Common myeloid progenitor, CD34-positive (primary cell): ENCODE data around the gene PLPP1.

Source experiments
- CTCF ChIA-PET: fragments of 350-600 bp; sonication (Branson Sonifier 250); formaldehyde crosslinking; loops from one replicate; lab custom pipeline; 2021; ENCODE audit warnings: antibody characterized with exemption; lab: Charles Lee
- POLR2A ChIA-PET: fragments of 350-600 bp; sonication (Branson Sonifier 250); formaldehyde crosslinking; loops from one replicate; lab custom pipeline; 2021; ENCODE audit warnings: antibody characterized with exemption; lab: Charles Lee
- DNase-seq, 3 donors: peaks; one replicate each; pipeline versions ENCODE4 v3.0.0 to v3.0.0-alpha.2; 2013
- H3K27ac ChIP-seq, 2 experiments: 1 replicate in 1 of 2; 2 replicates in 1 of 2; pipeline ENCODE4 v1.7.0; 2013; ENCODE audit warnings: inconsistent platforms in 2 of 2, low read length in 2 of 2, mild to moderate bottlenecking in 2 of 2, low read depth in 1 of 2, moderate library complexity in 1 of 2; ENCODE audit not compliant: severe bottlenecking in 2 of 2, insufficient read depth in 1 of 2, poor library complexity in 1 of 2
- H3K27me3 ChIP-seq, 5 experiments: replicated peaks in 2 of 5; 1 replicate in 3 of 5; 2 replicates in 2 of 5; pipeline versions ENCODE4 v1.6.1 to v1.7.0; 2013; ENCODE audit warnings: low read length in 4 of 5, mild to moderate bottlenecking in 2 of 5, moderate library complexity in 2 of 5, inconsistent platforms in 1 of 5; ENCODE audit not compliant: insufficient read depth in 5 of 5, control insufficient read depth in 4 of 5
- H3K36me3 ChIP-seq, 4 experiments: 1 replicate in 2 of 4; 2 replicates in 2 of 4; pipeline versions ENCODE4 v1.6.1 to v1.7.0; 2013; ENCODE audit warnings: low read length in 3 of 4, control low read depth in 1 of 4, mild to moderate bottlenecking in 1 of 4; ENCODE audit not compliant: control insufficient read depth in 4 of 4, insufficient read depth in 4 of 4
- H3K4me1 ChIP-seq, 4 experiments: 1 replicate in 3 of 4; 2 replicates in 1 of 4; pipeline versions ENCODE4 v1.6.1 to v1.7.1; 2013; ENCODE audit warnings: low read length in 3 of 4, mild to moderate bottlenecking in 3 of 4, control low read depth in 1 of 4, inconsistent platforms in 1 of 4, moderate library complexity in 1 of 4; ENCODE audit not compliant: control insufficient read depth in 4 of 4, insufficient read depth in 4 of 4; ENCODE audit errors: control extremely low read depth in 1 of 4
- H3K4me3 ChIP-seq, 7 experiments: 1 replicate in 4 of 7; 2 replicates in 3 of 7; pipeline versions ENCODE4 v1.5.1 to v1.7.0; 2013; ENCODE audit warnings: mild to moderate bottlenecking in 7 of 7, low read length in 6 of 7, moderate library complexity in 6 of 7, inconsistent platforms in 2 of 7, low read depth in 2 of 7, control low read depth in 1 of 7; ENCODE audit not compliant: insufficient read depth in 4 of 7, control insufficient read depth in 1 of 7; ENCODE audit errors: extremely low read depth in 1 of 7
- H3K9me3 ChIP-seq, 5 experiments: 1 replicate in 4 of 5; 2 replicates in 1 of 5; pipeline versions ENCODE4 v1.6.1 to v1.7.1; 2013; ENCODE audit warnings: low read length in 4 of 5, mild to moderate bottlenecking in 2 of 5, inconsistent platforms in 1 of 5, low read depth in 1 of 5, moderate library complexity in 1 of 5; ENCODE audit not compliant: control insufficient read depth in 4 of 5, insufficient read depth in 2 of 5; ENCODE audit errors: control extremely low read depth in 1 of 5
- WGBS: methylation state at CpG from one replicate; pipeline ENCODE4 v1.1.5; 2013; ENCODE audit not compliant: insufficient coverage; 5-methylcytosine and 5-hydroxymethylcytosine counted together

PLPP1 gene

GRCh38 chr5:55551358-55551757 is 16.6 kb upstream of the PLPP1 start:
- WGBS, result 91% methylated on average over 6 of the region's 7 CpGs
- Histone ChIP-seq H3K27me3 (peaks cover 0 to 19% (median 2%) of the 10 kb centered on the region in 5 experiments), H3K4me3 (no peak overlapping the region), H3K9me3 (no peaks in the 10 kb centered on the region), H3K4me1 (no peaks in the 10 kb centered on the region), H3K36me3 (no peaks in the 10 kb centered on the region), H3K27ac (no peak overlapping the region)
- ChIA-PET CTCF (no interaction called here), POLR2A (interaction anchor here (0.7 kb wide), 1 partner anchor 28 kb away, joined by 4 read pairs; no protein-coding TSS in a partner anchor)
- DNase-seq, result no peak

GRCh38 chr5:55547781-55548180 is 13.0 kb upstream of the PLPP1 start:
- DNase-seq, result no peak
- POLR2A ChIA-PET, result no interaction called here

GRCh38 chr5:55546947-55547346 is 12.2 kb upstream of the PLPP1 start:
- WGBS, result no CpG with 5 or more reads among the region's 2 CpGs
- H3K4me1 ChIP-seq, result no peaks in the 10 kb centered on the region
- no peaks in the 10 kb centered on the region for H3K9me3 ChIP-seq
- peaks cover 0 to 12% (median 2%) of the 10 kb centered on the region in 5 experiments for H3K27me3 ChIP-seq
- H3K36me3 ChIP-seq, result no peaks in the 10 kb centered on the region
- H3K27ac ChIP-seq, result no peak overlapping the region
- no peak overlapping the region for H3K4me3 ChIP-seq
- ChIA-PET CTCF (interaction anchor here (1.5 kb wide), 1 partner anchor 15 kb away, joined by 3 read pairs; no protein-coding TSS in a partner anchor), POLR2A (no interaction called here)
- no peak for DNase-seq

More at GRCh38 chr5:55547781-55548180, 13.0 kb upstream of the PLPP1 start:
- no peaks in the 10 kb centered on the region for H3K4me1 ChIP-seq
- no peak overlapping the region for H3K4me3 ChIP-seq
- no peaks in the 10 kb centered on the region for H3K36me3 ChIP-seq
- 100% methylated on average over 2 of the region's 2 CpGs for WGBS
- CTCF ChIA-PET, result interaction anchor here (1.1 kb wide), 2 partner anchors 13 to 28 kb away, joined by 3 to 4 read pairs; no protein-coding TSS in a partner anchor
- H3K27ac ChIP-seq, result no peak overlapping the region
- no peaks in the 10 kb centered on the region for H3K9me3 ChIP-seq
- peaks cover 0 to 15% (median 2%) of the 10 kb centered on the region in 5 experiments for H3K27me3 ChIP-seq

GRCh38 chr5:55544341-55544740 is 9.6 kb upstream of the PLPP1 start:
- no peak for DNase-seq
- Histone ChIP-seq H3K4me3 (no peak overlapping the region), H3K4me1 (peaks cover 3 to 10% (median 6%) of the 10 kb centered on the region in 4 experiments), H3K27ac (no peak overlapping the region), H3K9me3 (no peaks in the 10 kb centered on the region), H3K27me3 (peaks cover 0 to 11% (median 2%) of the 10 kb centered on the region in 5 experiments), H3K36me3 (no peaks in the 10 kb centered on the region)
- ChIA-PET CTCF (no interaction called here), POLR2A (no interaction called here)
- WGBS, result 92% methylated on average over 2 of the region's 2 CpGs

- H3K4me3 ChIP-seq, result no peak overlapping the region
- peaks cover 0 to 3% (median 0%) of the 10 kb centered on the region in 5 experiments for H3K27me3 ChIP-seq
- ChIA-PET POLR2A (no interaction called here), CTCF (interaction anchor here (0.8 kb wide), 2 partner anchors 11 to 19 kb away, joined by 3 read pairs; no protein-coding TSS in a partner anchor)
- H3K9me3 ChIP-seq, result no peaks in the 10 kb centered on the region
- no peak overlapping the region for H3K27ac ChIP-seq
- H3K4me1 ChIP-seq, result peaks cover 3 to 13% (median 7%) of the 10 kb centered on the region in 4 experiments
- no peak for DNase-seq
- H3K36me3 ChIP-seq, result no peaks in the 10 kb centered on the region
- no CpG with 5 or more reads among the region's 1 CpG for WGBS
Observed at GRCh38 chr5:55541056-55541635, 6.4 kb upstream of the PLPP1 start.

GRCh38 chr5:55540525-55540924 is 5.8 kb upstream of the PLPP1 start:
- peaks cover 0 to 3% (median 0%) of the 10 kb centered on the region in 5 experiments for H3K27me3 ChIP-seq
- H3K36me3 ChIP-seq, result no peaks in the 10 kb centered on the region
- no CpG with 5 or more reads among the region's 2 CpGs for WGBS
- no peaks in the 10 kb centered on the region for H3K9me3 ChIP-seq
- CTCF ChIA-PET, result interaction anchor here (0.6 to 0.8 kb wide), 3 partner anchors 11 to 100 kb away, joined by 3 read pairs; no protein-coding TSS in a partner anchor
- H3K4me3 ChIP-seq, result no peak overlapping the region
- H3K4me1 ChIP-seq, result peaks cover 3 to 13% (median 7%) of the 10 kb centered on the region in 4 experiments
- no peak overlapping the region for H3K27ac ChIP-seq
- POLR2A ChIA-PET, result no interaction called here
- DNase-seq, result peak in 2 of 3 donors; percentile 46 to 62

- WGBS, result no CpG with 5 or more reads among the region's 1 CpG
- Histone ChIP-seq H3K27me3 (peaks cover 0 to 5% (median 0%) of the 10 kb centered on the region in 5 experiments), H3K9me3 (no peaks in the 10 kb centered on the region), H3K36me3 (no peaks in the 10 kb centered on the region), H3K4me1 (peaks cover 5 to 18% (median 9%) of the 10 kb centered on the region in 4 experiments), H3K27ac (no peak overlapping the region), H3K4me3 (no peak overlapping the region)
- ChIA-PET POLR2A (no interaction called here), CTCF (interaction anchor here (0.6 kb wide), 1 partner anchor 100 kb away, joined by 3 read pairs; no protein-coding TSS in a partner anchor)
- DNase-seq, result no peak
Observed at GRCh38 chr5:55540024-55540423, 5.3 kb upstream of the PLPP1 start.
